ENCODE data around the gene FLRT3. TPM values are rescaled to one million over a fixed set of nuclear protein-coding genes. Genes with fewer than 3 reads are reported as not detected.

FLRT3 gene
- total RNA-seq, 2 donors from 2014 or later = 81.7 to 112 TPM

- Histone ChIP-seq H3K9me3 (ENCODE audit: control insufficient read depth, low read length) (no peaks in the 10 kb centered on the region), H3K9ac (ENCODE audit: extremely low read depth, low read length, poor library complexity, severe bottlenecking) (no peak overlapping the region), H3K4me1 (ENCODE audit: control insufficient read depth, insufficient read depth, low read length) (peaks cover 6% of the 10 kb centered on the region), H3K27ac (ENCODE audit: low read depth, low read length) (no peak overlapping the region), H3K27me3 (ENCODE audit: control insufficient read depth, insufficient read depth, low read length, poor library complexity, severe bottlenecking) (no peaks in the 10 kb centered on the region), H3K36me3 (ENCODE audit: control insufficient read depth, insufficient read depth, low read length) (no peaks in the 10 kb centered on the region), H3K4me3 (ENCODE audit: low read length) (peak overlapping the region; percentile 0)
- Mint-ChIP-seq H3K4me3 (no peak overlapping the region), H3K27ac (peak overlapping the region; percentile 67), H3K9me3 (peaks cover 3% of the 10 kb centered on the region), H3K4me1 (peaks cover 47% of the 10 kb centered on the region), H3K36me3 (ENCODE audit: low read depth) (peaks cover 2% of the 10 kb centered on the region), H3K27me3 (ENCODE audit: insufficient read depth) (no peaks in the 10 kb centered on the region)
- no peak for DNase-seq
- 87 to 100% methylated on average over 1 to 2 of the region's 2 CpGs for WGBS, 2 experiments (ENCODE audit: insufficient coverage in 1 of 2, insufficient read length in 1 of 2)
- no peak for TF ChIP-seq CTCF (conservative IDR thresholded peaks at IDR 0.05)
Observed at GRCh38 chr20:14343491-14344065, 6.2 kb upstream of the FLRT3 start.

- peaks cover 3% of the 10 kb centered on the region for H3K9me3 Mint-ChIP-seq
- no peak for DNase-seq
- H3K4me3 ChIP-seq (ENCODE audit: low read length) = no peak overlapping the region
- peaks cover 6% of the 10 kb centered on the region for H3K4me1 ChIP-seq (ENCODE audit: control insufficient read depth, insufficient read depth, low read length)
- no peak overlapping the region for H3K27ac ChIP-seq (ENCODE audit: low read depth, low read length)
- H3K36me3 ChIP-seq (ENCODE audit: control insufficient read depth, insufficient read depth, low read length) = no peaks in the 10 kb centered on the region
- H3K9ac ChIP-seq (ENCODE audit: extremely low read depth, low read length, poor library complexity, severe bottlenecking) = no peak overlapping the region
- 92% methylated on average over 1 of the region's 1 CpG; no CpG with 5 or more reads in 1 of the 2 experiments for WGBS, 2 experiments (ENCODE audit: insufficient coverage in 1 of 2, insufficient read length in 1 of 2)
- H3K36me3 Mint-ChIP-seq (ENCODE audit: low read depth) = peaks cover 2% of the 10 kb centered on the region
- no peak overlapping the region for H3K4me3 Mint-ChIP-seq
- no peaks in the 10 kb centered on the region for H3K27me3 Mint-ChIP-seq (ENCODE audit: insufficient read depth)
- no peak overlapping the region for H3K27ac Mint-ChIP-seq
- no peaks in the 10 kb centered on the region for H3K27me3 ChIP-seq (ENCODE audit: control insufficient read depth, insufficient read depth, low read length, poor library complexity, severe bottlenecking)
- H3K9me3 ChIP-seq (ENCODE audit: control insufficient read depth, low read length) = no peaks in the 10 kb centered on the region
- peaks cover 47% of the 10 kb centered on the region for H3K4me1 Mint-ChIP-seq
- no peak for TF ChIP-seq CTCF (conservative IDR thresholded peaks at IDR 0.05)
Observed at GRCh38 chr20:14342918-14343317, 5.5 kb upstream of the FLRT3 start.

- TF ChIP-seq CTCF (conservative IDR thresholded peaks at IDR 0.05) = no peak
- WGBS, 2 experiments (ENCODE audit: insufficient coverage in 1 of 2, insufficient read length in 1 of 2) = 82 to 83% methylated on average over 1 to 4 of the region's 4 CpGs
- peaks cover 2% of the 10 kb centered on the region for H3K36me3 Mint-ChIP-seq (ENCODE audit: low read depth)
- H3K27me3 ChIP-seq (ENCODE audit: control insufficient read depth, insufficient read depth, low read length, poor library complexity, severe bottlenecking) = no peaks in the 10 kb centered on the region
- peaks cover 3% of the 10 kb centered on the region for H3K9me3 Mint-ChIP-seq
- H3K4me1 ChIP-seq (ENCODE audit: control insufficient read depth, insufficient read depth, low read length) = peaks cover 6% of the 10 kb centered on the region
- H3K4me1 Mint-ChIP-seq = peaks cover 43% of the 10 kb centered on the region
- H3K9me3 ChIP-seq (ENCODE audit: control insufficient read depth, low read length) = no peaks in the 10 kb centered on the region
- H3K36me3 ChIP-seq (ENCODE audit: control insufficient read depth, insufficient read depth, low read length) = no peaks in the 10 kb centered on the region
- no peak overlapping the region for H3K27ac Mint-ChIP-seq
- H3K9ac ChIP-seq (ENCODE audit: extremely low read depth, low read length, poor library complexity, severe bottlenecking) = no peak overlapping the region
- H3K27ac ChIP-seq (ENCODE audit: low read depth, low read length) = no peak overlapping the region
- no peak overlapping the region for H3K4me3 ChIP-seq (ENCODE audit: low read length)
- H3K4me3 Mint-ChIP-seq = no peak overlapping the region
- DNase-seq = no peak
- no peaks in the 10 kb centered on the region for H3K27me3 Mint-ChIP-seq (ENCODE audit: insufficient read depth)
Observed at GRCh38 chr20:14341801-14342200, 4.4 kb upstream of the FLRT3 start.
